ENCODE data around the gene NRP2. TPM values are rescaled to one million over a fixed set of nuclear protein-coding genes. Genes with fewer than 3 reads are reported as not detected.

The NRP2 gene
- total RNA-seq, 1 donor from 2014 or later = 76.7 TPM

DNA sequence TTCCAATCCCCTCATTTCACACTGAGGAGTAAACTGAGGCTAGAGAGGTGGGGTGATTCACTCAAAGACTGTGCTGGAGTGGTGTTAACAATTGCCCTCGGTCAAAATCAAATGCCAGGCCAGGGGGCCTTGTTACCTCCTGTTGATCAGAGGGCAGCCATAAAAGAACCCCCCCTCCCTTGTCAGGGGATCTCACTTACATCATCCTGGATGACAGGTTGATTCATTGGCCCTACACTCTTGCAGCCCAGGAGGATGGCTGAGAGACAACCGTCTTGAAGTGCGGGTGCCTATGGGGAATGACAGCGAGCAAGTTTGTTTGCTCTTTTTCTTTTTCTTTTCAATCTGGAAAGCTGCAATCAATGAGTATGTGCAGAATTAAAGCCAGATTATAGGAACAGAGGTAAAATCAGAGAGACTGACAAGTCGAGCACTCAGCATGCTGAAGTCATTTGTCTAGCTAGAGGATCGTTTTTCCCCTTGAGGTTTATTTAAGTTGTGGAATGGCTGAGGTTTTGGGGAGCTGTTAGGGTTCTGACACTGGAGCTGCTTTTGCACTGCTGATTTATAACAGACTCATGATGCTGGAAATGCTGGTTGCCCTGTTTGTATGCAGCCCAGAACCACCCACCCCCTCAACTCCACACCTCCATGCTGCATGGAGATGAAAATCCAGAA lies 26.4 kb upstream of the NRP2 start:
- H3K9me3 ChIP-seq (ENCODE audit: insufficient read depth, low read depth, low read length) = no peaks in the 10 kb centered on the region
- FAIRE-seq = no peak
- H3K36me3 ChIP-seq (ENCODE audit: insufficient read depth, low read length) = no peaks in the 10 kb centered on the region
- H3K36me3 Mint-ChIP-seq (ENCODE audit: low read depth, unreplicated experiment) = no peaks in the 10 kb centered on the region
- no peaks in the 10 kb centered on the region for H3K27me3 Mint-ChIP-seq (ENCODE audit: low read depth, unreplicated experiment)
- no peaks in the 10 kb centered on the region for H4K20me1 ChIP-seq (ENCODE audit: insufficient read depth, low read length)
- peak overlapping the region; percentile 50 for H3K27ac Mint-ChIP-seq (ENCODE audit: unreplicated experiment)
- no peak overlapping the region for H3K9ac ChIP-seq (ENCODE audit: low read length)
- DNase-seq (ENCODE audit: low read depth) = no peak
- no peaks in the 10 kb centered on the region for H3K79me2 ChIP-seq (ENCODE audit: insufficient read depth, low read length)
- H3K4me3 ChIP-seq (ENCODE audit: insufficient read depth, low read depth, low read length) = no peak overlapping the region
- H3K4me3 Mint-ChIP-seq (ENCODE audit: unreplicated experiment) = no peak overlapping the region
- no peak overlapping the region for H2AFZ ChIP-seq (ENCODE audit: low read depth, low read length)
- H3K27me3 ChIP-seq (ENCODE audit: insufficient read depth, low read length) = no peaks in the 10 kb centered on the region
- no peaks in the 10 kb centered on the region for H3K9me3 Mint-ChIP-seq (ENCODE audit: unreplicated experiment)
- TF ChIP-seq, protein P1, sequence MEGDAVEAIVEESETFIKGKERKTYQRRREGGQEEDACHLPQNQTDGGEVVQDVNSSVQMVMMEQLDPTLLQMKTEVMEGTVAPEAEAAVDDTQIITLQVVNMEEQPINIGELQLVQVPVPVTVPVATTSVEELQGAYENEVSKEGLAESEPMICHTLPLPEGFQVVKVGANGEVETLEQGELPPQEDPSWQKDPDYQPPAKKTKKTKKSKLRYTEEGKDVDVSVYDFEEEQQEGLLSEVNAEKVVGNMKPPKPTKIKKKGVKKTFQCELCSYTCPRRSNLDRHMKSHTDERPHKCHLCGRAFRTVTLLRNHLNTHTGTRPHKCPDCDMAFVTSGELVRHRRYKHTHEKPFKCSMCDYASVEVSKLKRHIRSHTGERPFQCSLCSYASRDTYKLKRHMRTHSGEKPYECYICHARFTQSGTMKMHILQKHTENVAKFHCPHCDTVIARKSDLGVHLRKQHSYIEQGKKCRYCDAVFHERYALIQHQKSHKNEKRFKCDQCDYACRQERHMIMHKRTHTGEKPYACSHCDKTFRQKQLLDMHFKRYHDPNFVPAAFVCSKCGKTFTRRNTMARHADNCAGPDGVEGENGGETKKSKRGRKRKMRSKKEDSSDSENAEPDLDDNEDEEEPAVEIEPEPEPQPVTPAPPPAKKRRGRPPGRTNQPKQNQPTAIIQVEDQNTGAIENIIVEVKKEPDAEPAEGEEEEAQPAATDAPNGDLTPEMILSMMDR (IDR thresholded peaks at IDR 0.05; ENCODE audit: insufficient read depth, low read depth, low read length) = no peak
- TF ChIP-seq EZH2 (IDR thresholded peaks at IDR 0.05; ENCODE audit: insufficient read depth, low read length) = no peak
- H3K4me1 Mint-ChIP-seq (ENCODE audit: low read depth, unreplicated experiment) = peaks cover 20% of the 10 kb centered on the region
- H3K27ac ChIP-seq (ENCODE audit: low read depth, low read length) = no peak overlapping the region
- peaks cover 18% of the 10 kb centered on the region for H3K4me1 ChIP-seq (ENCODE audit: insufficient read depth, low read length)
- H3K4me2 ChIP-seq (ENCODE audit: low read length) = no peak overlapping the region

DNA sequence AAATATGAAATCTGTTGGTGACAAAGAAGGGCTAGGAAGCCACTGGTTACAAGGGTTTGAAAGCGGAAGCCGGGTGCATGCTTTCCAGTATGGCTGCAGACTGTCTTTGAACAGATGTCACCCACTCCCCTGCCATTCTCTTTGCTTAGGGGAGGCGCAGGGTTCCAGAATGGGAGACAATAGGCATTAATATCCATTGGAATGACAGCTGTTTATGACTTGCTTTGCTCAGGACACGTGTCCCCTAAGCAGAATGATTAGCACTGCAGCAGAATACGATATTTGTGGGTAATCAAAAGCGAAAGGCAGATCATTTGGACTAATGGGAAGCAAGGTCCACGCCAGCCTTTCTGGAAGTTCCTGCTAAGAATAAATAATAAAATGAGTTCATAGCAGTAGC lies 25.8 kb upstream of the NRP2 start:
- Histone ChIP-seq H3K4me2 (ENCODE audit: low read length) (no peak overlapping the region), H3K79me2 (ENCODE audit: insufficient read depth, low read length) (no peaks in the 10 kb centered on the region), H3K27ac (ENCODE audit: low read depth, low read length) (no peak overlapping the region), H3K9me3 (ENCODE audit: insufficient read depth, low read depth, low read length) (no peaks in the 10 kb centered on the region), H3K27me3 (ENCODE audit: insufficient read depth, low read length) (no peaks in the 10 kb centered on the region), H4K20me1 (ENCODE audit: insufficient read depth, low read length) (no peaks in the 10 kb centered on the region), H3K9ac (ENCODE audit: low read length) (no peak overlapping the region), H3K36me3 (ENCODE audit: insufficient read depth, low read length) (no peaks in the 10 kb centered on the region), H3K4me3 (ENCODE audit: insufficient read depth, low read depth, low read length) (no peak overlapping the region), H3K4me1 (ENCODE audit: insufficient read depth, low read length) (peaks cover 20% of the 10 kb centered on the region), H2AFZ (ENCODE audit: low read depth, low read length) (no peak overlapping the region)
- TF ChIP-seq EZH2 (IDR thresholded peaks at IDR 0.05; ENCODE audit: insufficient read depth, low read length) = no peak
- TF ChIP-seq, protein P1 (IDR thresholded peaks at IDR 0.05; ENCODE audit: insufficient read depth, low read depth, low read length) = no peak
- Mint-ChIP-seq H3K27ac (ENCODE audit: unreplicated experiment) (no peak overlapping the region), H3K9me3 (ENCODE audit: unreplicated experiment) (no peaks in the 10 kb centered on the region), H3K27me3 (ENCODE audit: low read depth, unreplicated experiment) (no peaks in the 10 kb centered on the region), H3K36me3 (ENCODE audit: low read depth, unreplicated experiment) (no peaks in the 10 kb centered on the region), H3K4me1 (ENCODE audit: low read depth, unreplicated experiment) (peaks cover 26% of the 10 kb centered on the region), H3K4me3 (ENCODE audit: unreplicated experiment) (no peak overlapping the region)
- FAIRE-seq (no peak), DNase-seq (ENCODE audit: low read depth) (no peak)

DNA sequence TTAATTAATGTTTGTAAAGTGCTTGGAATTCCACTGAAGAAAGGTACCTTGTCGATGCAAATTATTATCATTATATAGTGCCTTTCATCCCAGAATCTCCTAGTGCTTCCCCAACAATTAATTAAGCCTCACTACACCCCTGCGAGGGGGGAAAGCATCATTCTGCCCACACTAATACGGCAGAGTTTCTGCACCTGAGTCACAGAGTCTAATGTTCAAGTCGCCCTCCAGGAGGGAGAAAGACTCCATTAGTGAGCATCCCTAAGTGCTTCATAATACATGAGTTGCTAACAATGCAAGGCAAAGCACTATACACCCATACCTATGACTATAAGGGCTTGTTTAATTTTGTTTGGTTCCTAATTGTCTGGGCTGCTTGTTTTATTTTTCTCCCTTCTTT lies 25.4 kb upstream of the NRP2 start:
- FAIRE-seq (no peak), DNase-seq (ENCODE audit: low read depth) (no peak)
- Histone ChIP-seq H3K9me3 (ENCODE audit: insufficient read depth, low read depth, low read length) (no peaks in the 10 kb centered on the region), H3K36me3 (ENCODE audit: insufficient read depth, low read length) (no peaks in the 10 kb centered on the region), H2AFZ (ENCODE audit: low read depth, low read length) (no peak overlapping the region), H3K4me2 (ENCODE audit: low read length) (no peak overlapping the region), H3K79me2 (ENCODE audit: insufficient read depth, low read length) (no peaks in the 10 kb centered on the region), H3K4me3 (ENCODE audit: insufficient read depth, low read depth, low read length) (no peak overlapping the region), H3K9ac (ENCODE audit: low read length) (no peak overlapping the region), H3K27me3 (ENCODE audit: insufficient read depth, low read length) (no peaks in the 10 kb centered on the region), H4K20me1 (ENCODE audit: insufficient read depth, low read length) (no peaks in the 10 kb centered on the region), H3K27ac (ENCODE audit: low read depth, low read length) (no peak overlapping the region), H3K4me1 (ENCODE audit: insufficient read depth, low read length) (peaks cover 20% of the 10 kb centered on the region)
- Mint-ChIP-seq H3K4me1 (ENCODE audit: low read depth, unreplicated experiment) (peaks cover 28% of the 10 kb centered on the region), H3K27ac (ENCODE audit: unreplicated experiment) (no peak overlapping the region), H3K4me3 (ENCODE audit: unreplicated experiment) (no peak overlapping the region), H3K27me3 (ENCODE audit: low read depth, unreplicated experiment) (no peaks in the 10 kb centered on the region), H3K36me3 (ENCODE audit: low read depth, unreplicated experiment) (no peaks in the 10 kb centered on the region), H3K9me3 (ENCODE audit: unreplicated experiment) (no peaks in the 10 kb centered on the region)
- no peak for TF ChIP-seq EZH2 (IDR thresholded peaks at IDR 0.05; ENCODE audit: insufficient read depth, low read length)
- TF ChIP-seq, protein P1 (IDR thresholded peaks at IDR 0.05; ENCODE audit: insufficient read depth, low read depth, low read length) = no peak

Measured in astrocyte (in vitro differentiated cells and primary cell).